OCI-LY7 (cell line): ENCODE results near the gene MEF2D.

Source experiments
- CTCF ChIP-seq: fragments of 200-600 bp; sonication (generic); conservative IDR thresholded peaks from 2 replicates; pipeline ENCODE4 v1.5.1; 2014; ENCODE audit warnings: mild to moderate bottlenecking, antibody characterized with exemption, low read length, moderate library complexity, mixed read lengths
- EZH2phosphoT487 ChIP-seq: fragments of 200-600 bp; sonication (generic); IDR thresholded peaks from 2 replicates; pipeline ENCODE4 v1.6.1; 2018; ENCODE audit warnings: low read depth, borderline replicate concordance, mild to moderate bottlenecking, mixed run types, antibody characterized with exemption, low read length, moderate library complexity, mixed read lengths

GRCh38 chr1:156489166-156489934, 11.2 kb downstream of the MEF2D start:
- TF ChIP-seq EZH2phosphoT487, result no peak
- no peak; the same call in 1 of the 2 replicates for TF ChIP-seq CTCF
